Activated naive CD4-positive, alpha-beta T cell treated with anti-CD3 and anti-CD28 coated beads, Interleukin-2, amount 10 ng/mL, durations not matched to agents 7 days and 5 days (primary cell): ENCODE measurements around the gene CABYR.
"Not testable (repeated sequence)": the region's sequence is repeated elsewhere in the genome, so short reads cannot be mapped to it uniquely, and the experiment has no call there.

ENCODE experiments used
- CTCF ChIA-PET: fragments of 350-600 bp; sonication (Branson Sonifier 250); formaldehyde crosslinking; loops from one replicate; lab custom pipeline; 2021; ENCODE audit warnings: antibody characterized with exemption; lab: Charles Lee
- DNase-seq: peaks from one replicate; pipeline ENCODE4 v3.0.0-alpha.2; 2020
- H3K27ac Mint-ChIP-seq: one replicate; pipeline ENCODE4 v1.8.0; 2021; ENCODE audit warnings: mild to moderate bottlenecking, moderate library complexity, mixed read lengths
- H3K27me3 Mint-ChIP-seq: one replicate; pipeline ENCODE4 v1.8.0; 2021; ENCODE audit warnings: mild to moderate bottlenecking, mixed read lengths
- H3K36me3 Mint-ChIP-seq: one replicate; pipeline ENCODE4 v1.8.0; 2021; ENCODE audit warnings: mixed read lengths
- H3K4me1 Mint-ChIP-seq: one replicate; pipeline ENCODE4 v1.8.0; 2021; ENCODE audit warnings: mixed read lengths
- H3K4me3 Mint-ChIP-seq: one replicate; pipeline ENCODE4 v1.8.0; 2021; ENCODE audit warnings: mild to moderate bottlenecking, moderate library complexity, mixed read lengths
- H3K9me3 Mint-ChIP-seq: one replicate; pipeline ENCODE4 v1.8.0; 2021; ENCODE audit warnings: mixed read lengths

Gene CABYR

GRCh38 chr18:24115628-24116027, 23.2 kb upstream of the CABYR start:
- H3K27me3 Mint-ChIP-seq, result no peaks in the 10 kb centered on the region
- DNase-seq, result no peak
- H3K9me3 Mint-ChIP-seq, result no peaks in the 10 kb centered on the region
- CTCF ChIA-PET, result interaction anchor here (0.7 to 3.0 kb wide), 5 partner anchors 11 to 244 kb away, joined by 3 to 13 read pairs (median 3); no protein-coding TSS in a partner anchor
- peaks cover 56% of the 10 kb centered on the region for H3K36me3 Mint-ChIP-seq
- no peak overlapping the region for H3K27ac Mint-ChIP-seq
- H3K4me1 Mint-ChIP-seq, result peaks cover 26% of the 10 kb centered on the region
- no peak overlapping the region for H3K4me3 Mint-ChIP-seq

GRCh38 chr18:24118750-24119577, 19.9 kb upstream of the CABYR start:
- CTCF ChIA-PET, result interaction anchor here (0.7 to 3.1 kb wide), 11 partner anchors 37 to 490 kb away, joined by 3 to 12 read pairs (median 3); no protein-coding TSS in a partner anchor
- Mint-ChIP-seq H3K4me3 (no peak overlapping the region), H3K4me1 (peaks cover 22% of the 10 kb centered on the region), H3K9me3 (no peaks in the 10 kb centered on the region), H3K36me3 (peaks cover 63% of the 10 kb centered on the region), H3K27me3 (no peaks in the 10 kb centered on the region), H3K27ac (no peak overlapping the region)
- peak; percentile 85 for DNase-seq

DNA sequence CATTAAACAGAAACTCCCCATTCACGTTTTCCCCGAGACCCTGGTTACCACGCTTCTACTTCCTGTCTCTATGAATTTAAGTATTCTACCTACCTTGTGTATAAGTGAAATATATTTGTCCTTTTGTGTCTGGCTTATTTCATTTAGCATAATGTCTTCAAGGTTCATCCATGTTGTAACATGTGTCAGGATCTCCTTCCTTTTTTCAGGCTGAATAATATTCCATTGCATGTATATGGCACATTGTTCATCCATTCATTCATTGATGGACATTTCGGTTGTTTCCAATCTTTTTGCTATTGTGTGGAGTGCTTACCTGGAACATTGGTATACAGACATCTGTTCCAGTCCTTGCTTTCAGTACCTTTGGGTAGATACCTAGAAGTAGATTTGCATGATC, 18.2 kb upstream of the CABYR start:
- Mint-ChIP-seq H3K27ac (no peak overlapping the region), H3K4me3 (no peak overlapping the region), H3K9me3 (no peaks in the 10 kb centered on the region), H3K36me3 (peaks cover 61% of the 10 kb centered on the region), H3K27me3 (no peaks in the 10 kb centered on the region), H3K4me1 (peaks cover 13% of the 10 kb centered on the region)
- CTCF ChIA-PET, result interaction anchor here (1.1 to 3.1 kb wide), 4 partner anchors 58 to 309 kb away, joined by 3 to 12 read pairs (median 4); no protein-coding TSS in a partner anchor
- DNase-seq, result no peak

DNA sequence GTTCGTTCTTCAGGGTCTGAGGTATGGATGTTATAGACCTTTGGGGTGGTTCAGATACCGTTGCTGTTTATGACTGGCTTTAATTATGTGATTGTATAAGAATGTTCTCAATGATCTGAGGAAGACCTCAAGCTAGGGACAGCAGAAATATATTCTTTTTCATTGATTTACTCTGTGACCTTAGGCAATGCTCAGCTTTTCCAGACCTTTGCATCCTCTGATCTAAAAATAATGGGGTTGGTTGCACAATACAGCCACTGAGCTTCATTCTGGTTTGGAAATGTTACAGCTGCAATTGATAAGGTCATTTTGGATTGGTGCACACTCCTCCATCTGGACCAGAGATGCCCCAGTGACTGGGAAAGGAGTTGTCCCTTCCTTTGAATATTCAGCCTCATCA, 17.2 kb upstream of the CABYR start:
- Mint-ChIP-seq H3K27me3 (no peaks in the 10 kb centered on the region), H3K27ac (no peak overlapping the region), H3K36me3 (peaks cover 61% of the 10 kb centered on the region), H3K4me1 (peaks cover 6% of the 10 kb centered on the region), H3K9me3 (no peaks in the 10 kb centered on the region), H3K4me3 (no peak overlapping the region)
- no peak for DNase-seq
- CTCF ChIA-PET, result no interaction called here

DNA sequence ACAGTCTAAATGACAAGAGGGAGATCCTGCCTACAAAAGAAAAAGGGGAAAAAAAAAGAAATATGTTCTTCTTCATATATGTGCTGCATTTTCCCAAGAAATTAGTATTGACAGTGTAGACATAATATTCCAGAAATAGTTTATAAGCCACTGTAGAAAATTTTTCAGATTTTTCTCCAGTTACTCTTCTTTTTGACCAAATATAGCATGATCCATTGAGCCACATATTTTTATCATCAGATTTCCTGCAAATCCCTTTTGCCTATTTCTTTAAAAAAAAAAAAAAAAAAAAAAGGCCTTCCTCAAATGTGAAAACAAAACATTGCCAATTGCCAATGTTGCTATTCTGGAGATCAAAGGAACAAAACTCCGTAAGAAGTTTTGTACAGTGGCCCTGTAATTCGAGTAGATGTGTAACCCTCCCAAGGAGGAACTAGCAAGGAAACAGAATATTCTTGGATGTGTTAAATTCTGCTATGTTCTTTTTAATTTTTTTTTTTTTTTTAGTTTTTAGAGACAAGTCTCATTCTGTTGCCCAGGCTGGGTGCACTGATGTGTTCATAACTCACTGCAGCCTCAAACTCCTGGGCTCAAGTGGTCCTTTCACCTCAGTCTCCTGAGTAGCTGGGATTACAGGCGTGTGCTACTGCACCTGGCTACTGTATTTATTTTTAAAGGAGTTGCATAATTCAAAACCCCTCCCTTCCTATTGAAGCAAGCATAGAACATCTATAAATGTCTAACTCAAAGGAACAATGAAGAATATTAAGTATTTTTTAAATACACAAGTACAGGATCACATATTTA, 12.5 kb upstream of the CABYR start:
- Mint-ChIP-seq H3K27me3 (no peaks in the 10 kb centered on the region), H3K27ac (no peak overlapping the region), H3K4me3 (no peak overlapping the region), H3K4me1 (no peaks in the 10 kb centered on the region), H3K36me3 (peaks cover 67% of the 10 kb centered on the region), H3K9me3 (no peaks in the 10 kb centered on the region)
- no peak for DNase-seq
- CTCF ChIA-PET, result no interaction called here

GRCh38 chr18:24127735-24128134, 11.1 kb upstream of the CABYR start:
- CTCF ChIA-PET, result interaction anchor here (0.9 kb wide), 1 partner anchor 210 kb away, joined by 3 read pairs; no protein-coding TSS in a partner anchor

GRCh38 chr18:24128700-24129099, 10.2 kb upstream of the CABYR start:
- peaks cover 66% of the 10 kb centered on the region for H3K36me3 Mint-ChIP-seq
- H3K9me3 Mint-ChIP-seq, result no peaks in the 10 kb centered on the region
- no peak overlapping the region for H3K4me3 Mint-ChIP-seq
- H3K27me3 Mint-ChIP-seq, result no peaks in the 10 kb centered on the region
- DNase-seq, result no peak
- no peaks in the 10 kb centered on the region for H3K4me1 Mint-ChIP-seq
- CTCF ChIA-PET, result no interaction called here
- no peak overlapping the region for H3K27ac Mint-ChIP-seq

More at GRCh38 chr18:24127735-24128134, 11.1 kb upstream of the CABYR start:
- no peak overlapping the region for H3K4me3 Mint-ChIP-seq
- H3K27ac Mint-ChIP-seq, result no peak overlapping the region
- H3K9me3 Mint-ChIP-seq, result no peaks in the 10 kb centered on the region
- H3K36me3 Mint-ChIP-seq, result peaks cover 67% of the 10 kb centered on the region
- no peak for DNase-seq
- H3K4me1 Mint-ChIP-seq, result no peaks in the 10 kb centered on the region
- H3K27me3 Mint-ChIP-seq, result no peaks in the 10 kb centered on the region

GRCh38 chr18:24130494-24130893, 8.4 kb upstream of the CABYR start:
- DNase-seq, result no peak
- Mint-ChIP-seq H3K36me3 (peaks cover 64% of the 10 kb centered on the region), H3K4me1 (no peaks in the 10 kb centered on the region), H3K27me3 (no peaks in the 10 kb centered on the region), H3K27ac (no peak overlapping the region), H3K4me3 (no peak overlapping the region), H3K9me3 (no peaks in the 10 kb centered on the region)
- CTCF ChIA-PET, result no interaction called here

DNA sequence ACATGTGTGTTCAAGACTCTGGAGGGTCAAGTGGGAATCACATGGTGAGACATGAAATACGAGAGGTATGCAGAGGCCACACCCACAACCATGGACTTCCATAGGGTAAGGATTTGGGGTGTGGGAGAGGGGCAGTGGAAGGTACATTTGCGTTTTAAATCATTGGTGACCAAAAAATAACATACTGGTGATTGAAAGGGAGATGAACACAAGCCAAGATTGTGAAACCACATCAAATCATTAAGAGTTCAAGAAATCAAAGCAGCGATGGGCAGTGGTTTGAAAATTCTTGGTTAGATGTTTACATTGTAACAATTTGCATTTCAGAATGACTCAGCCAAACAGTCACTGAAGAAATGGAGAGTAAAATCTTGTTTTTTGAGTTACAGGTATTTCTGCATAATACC, 1.9 kb upstream of the CABYR start:
- peak overlapping the region; percentile 3 for H3K27ac Mint-ChIP-seq
- CTCF ChIA-PET, result no interaction called here
- no peaks in the 10 kb centered on the region for H3K9me3 Mint-ChIP-seq
- no peak overlapping the region for H3K4me3 Mint-ChIP-seq
- H3K36me3 Mint-ChIP-seq, result peaks cover 36% of the 10 kb centered on the region
- no peak for DNase-seq
- peaks cover 33% of the 10 kb centered on the region for H3K27me3 Mint-ChIP-seq
- peaks cover 32% of the 10 kb centered on the region for H3K4me1 Mint-ChIP-seq

DNA sequence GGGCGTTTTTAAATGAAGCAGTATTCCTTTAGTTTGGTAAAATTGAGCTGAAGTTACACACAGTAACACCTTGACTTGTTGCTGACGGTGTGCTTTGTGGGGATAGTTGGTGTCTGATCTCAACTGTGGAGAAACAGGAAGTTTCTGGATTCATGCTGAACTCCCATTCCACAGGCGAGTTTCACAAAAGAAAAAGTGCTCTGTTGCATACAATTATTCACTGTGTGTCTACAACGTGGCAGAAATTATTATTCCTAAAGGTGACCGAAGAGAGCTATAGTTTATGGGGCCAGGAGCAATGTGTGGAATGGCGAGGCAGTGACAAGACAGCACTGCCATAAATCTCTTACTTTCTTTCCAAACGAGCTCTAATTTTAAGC, 463 bp upstream of the CABYR start:
- peak overlapping the region; percentile 60 for H3K27ac Mint-ChIP-seq
- CTCF ChIA-PET, result interaction anchor here (0.6 to 0.7 kb wide), 2 partner anchors 351 to 536 kb away, joined by 3 to 4 read pairs; no protein-coding TSS in a partner anchor

GRCh38 chr18:24140697-24141096, 1.8 kb downstream of the CABYR start:
- DNase-seq, result no peak
- CTCF ChIA-PET, result no interaction called here
- Mint-ChIP-seq H3K9me3 (no peaks in the 10 kb centered on the region), H3K4me1 (peaks cover 32% of the 10 kb centered on the region), H3K36me3 (peaks cover 11% of the 10 kb centered on the region), H3K27ac (no peak overlapping the region), H3K4me3 (no peak overlapping the region), H3K27me3 (peaks cover 49% of the 10 kb centered on the region)

More for the DNA sequence above, 463 bp upstream of the CABYR start:
- Mint-ChIP-seq H3K9me3 (no peaks in the 10 kb centered on the region), H3K36me3 (peaks cover 22% of the 10 kb centered on the region), H3K27me3 (peaks cover 36% of the 10 kb centered on the region), H3K4me1 (peaks cover 32% of the 10 kb centered on the region), H3K4me3 (peak overlapping the region; percentile 79)
- DNase-seq, result no peak

GRCh38 chr18:24142376-24142775, 3.5 kb downstream of the CABYR start:
- Mint-ChIP-seq H3K27ac (no peak overlapping the region), H3K4me1 (peaks cover 18% of the 10 kb centered on the region), H3K27me3 (peaks cover 49% of the 10 kb centered on the region), H3K4me3 (no peak overlapping the region), H3K9me3 (no peaks in the 10 kb centered on the region), H3K36me3 (no peaks in the 10 kb centered on the region)
- DNase-seq, result no peak
- CTCF ChIA-PET, result no interaction called here

- H3K27me3 Mint-ChIP-seq, H3K4me1 Mint-ChIP-seq, H3K36me3 Mint-ChIP-seq, H3K27ac Mint-ChIP-seq, DNase-seq, H3K4me3 Mint-ChIP-seq, CTCF ChIA-PET, H3K9me3 Mint-ChIP-seq: not testable (repeated sequence)
These were observed 10.7 kb downstream of the CABYR start for GRCh38 chr18:24149591-24149990.

DNA sequence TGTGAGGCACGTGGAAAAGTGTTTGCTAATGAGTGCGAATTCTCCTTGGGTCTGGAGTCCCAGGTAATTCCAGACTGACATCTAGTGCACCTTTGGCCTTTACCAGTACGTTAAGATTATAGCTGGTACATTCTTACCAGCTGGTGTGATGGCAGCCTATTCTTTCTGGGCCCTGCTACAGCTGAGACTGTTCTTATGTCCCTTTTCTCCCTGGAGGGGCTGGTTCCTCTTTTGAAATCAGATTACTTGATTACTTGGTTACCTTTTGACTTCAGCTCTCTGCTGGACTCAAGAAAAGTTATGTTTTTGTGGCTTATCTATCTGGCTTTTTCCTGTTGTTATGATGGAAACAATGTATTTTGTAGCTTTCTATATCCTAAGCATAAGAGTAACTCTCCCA, 14.5 kb downstream of the CABYR start:
- CTCF ChIA-PET, result interaction anchor here (1.2 kb wide), 1 partner anchor 24 kb away, joined by 3 read pairs; no protein-coding TSS in a partner anchor

More for the DNA sequence above, 14.5 kb downstream of the CABYR start:
- no peak for DNase-seq
- Mint-ChIP-seq H3K27me3 (no peaks in the 10 kb centered on the region), H3K9me3 (no peaks in the 10 kb centered on the region), H3K36me3 (no peaks in the 10 kb centered on the region), H3K27ac (no peak overlapping the region), H3K4me3 (no peak overlapping the region), H3K4me1 (no peaks in the 10 kb centered on the region)
